Fibroblast of lung (primary cell): ENCODE results near the gene SLC15A5.

ENCODE experiments used
- CTCF ChIP-seq, 2 donors: IDR thresholded peaks in 1 of 2; conservative IDR thresholded peaks in 1 of 2; 1 replicate in 1 of 2; 2 replicates in 1 of 2; pipeline ENCODE4 v1.5.1; 2011 to 2012; ENCODE audit warnings: low read length in 2 of 2, control low read depth in 1 of 2, inconsistent platforms in 1 of 2, low read depth in 1 of 2, mild to moderate bottlenecking in 1 of 2
- EZH2 ChIP-seq: IDR thresholded peaks from 2 replicates; pipeline ENCODE4 v1.5.1; 2012; ENCODE audit warnings: low read length, control low read depth, mild to moderate bottlenecking; ENCODE audit errors: missing control alignments

GRCh38 chr12:16294376-16294956 is 17.0 kb upstream of the SLC15A5 start:
- no peak for TF ChIP-seq CTCF (conservative IDR thresholded peaks at IDR 0.05 in 1 of 2, IDR thresholded peaks at IDR 0.05 in 1 of 2; ENCODE audit: low read depth in 1 of 2, low read length in 2 of 2)
- no peak for TF ChIP-seq EZH2
